ENCODE measurements around the gene PPM1D. TPM values are rescaled to one million over a fixed set of nuclear protein-coding genes. Genes with fewer than 3 reads are reported as not detected.
"Not testable (repeated sequence)": the region's sequence is repeated elsewhere in the genome, so short reads cannot be mapped to it uniquely, and the experiment has no call there.

The PPM1D gene
- total RNA-seq, 2 experiments from 2014 or later: 9.4 to 10.9 TPM

- Mint-ChIP-seq H3K4me3 (no peak overlapping the region), H3K27me3 (no peaks in the 10 kb centered on the region), H3K9me3 (no peaks in the 10 kb centered on the region), H3K27ac (no peak overlapping the region), H3K36me3 (no peaks in the 10 kb centered on the region), H3K4me1 (ENCODE audit: low read depth) (peaks cover 11% of the 10 kb centered on the region)
- intact Hi-C loops (cut with micrococcal nuclease): no loop called here
- no peak for DNase-seq
- ChIA-PET POLR2A (no interaction called here), CTCF (interaction anchor here (1.2 to 1.4 kb wide), 3 partner anchors 18 to 43 kb away, joined by 3 to 5 read pairs (median 4); no protein-coding TSS in a partner anchor)
Measured at GRCh38 chr17:60594734-60595133, 5.3 kb upstream of the PPM1D start.

GRCh38 chr17:60597297-60597696 is 2.7 kb upstream of the PPM1D start:
- no peaks in the 10 kb centered on the region for H3K9me3 Mint-ChIP-seq
- H3K27me3 Mint-ChIP-seq: no peaks in the 10 kb centered on the region
- ChIA-PET CTCF (no interaction called here), POLR2A (no interaction called here)
- no peak for DNase-seq
- peaks cover 16% of the 10 kb centered on the region for H3K4me1 Mint-ChIP-seq (ENCODE audit: low read depth)
- H3K4me3 Mint-ChIP-seq: no peak overlapping the region
- H3K36me3 Mint-ChIP-seq: peaks cover 2% of the 10 kb centered on the region
- no peak overlapping the region for H3K27ac Mint-ChIP-seq
- intact Hi-C loops (cut with micrococcal nuclease): no loop called here

- no peak overlapping the region for H3K27ac Mint-ChIP-seq
- POLR2A ChIA-PET: interaction anchor here (0.7 to 1.3 kb wide), 2 partner anchors 19 to 27 kb away, joined by 3 to 4 read pairs; no protein-coding TSS in a partner anchor
- peak overlapping the region; percentile 24 for H3K4me3 Mint-ChIP-seq
- no peaks in the 10 kb centered on the region for H3K9me3 Mint-ChIP-seq
- CTCF ChIA-PET: interaction anchor here (0.9 to 2.0 kb wide), 4 partner anchors 29 to 74 kb away, joined by 3 to 12 read pairs (median 4); no protein-coding TSS in a partner anchor
- intact Hi-C loops (cut with micrococcal nuclease): no loop called here
- H3K4me1 Mint-ChIP-seq (ENCODE audit: low read depth): peaks cover 22% of the 10 kb centered on the region
- peaks cover 4% of the 10 kb centered on the region for H3K36me3 Mint-ChIP-seq
- no peak for DNase-seq
- H3K27me3 Mint-ChIP-seq: no peaks in the 10 kb centered on the region
Measured at GRCh38 chr17:60598001-60598736, 1.8 kb upstream of the PPM1D start.

GRCh38 chr17:60599220-60599619 is 773 bp upstream of the PPM1D start:
- H3K27me3 Mint-ChIP-seq: no peaks in the 10 kb centered on the region
- intact Hi-C loops (cut with micrococcal nuclease): loop anchor here (1.0 kb wide), 1 partner anchor 207 kb away; the partner anchor contains the start of gene USP32
- CTCF ChIA-PET: interaction anchor here (0.7 to 2.0 kb wide), 7 partner anchors 8 to 78 kb away, joined by 3 to 12 read pairs (median 3); partner anchors contain the start of gene BCAS3

GRCh38 chr17:60600490-60601446 is 775 bp downstream of the PPM1D start:
- H3K27ac Mint-ChIP-seq: peak overlapping the region; percentile 89
- no peaks in the 10 kb centered on the region for H3K9me3 Mint-ChIP-seq
- peaks cover 4% of the 10 kb centered on the region for H3K36me3 Mint-ChIP-seq
- no peaks in the 10 kb centered on the region for H3K27me3 Mint-ChIP-seq
- ChIA-PET POLR2A (interaction anchor here (0.5 to 2.8 kb wide), 5 partner anchors 77 to 523 kb away, joined by 3 to 10 read pairs (median 5); partner anchors contain the start of genes BCAS3 and USP32), CTCF (interaction anchor here (0.7 to 2.0 kb wide), 11 partner anchors 9 to 819 kb away, joined by 3 to 12 read pairs (median 3); partner anchors contain the start of gene BCAS3)
- peak overlapping the region; percentile 94 for H3K4me3 Mint-ChIP-seq
- intact Hi-C loops (cut with micrococcal nuclease): loop anchor here (1.0 to 2.0 kb wide), 3 partner anchors 38 to 76 kb away; partner anchors contain the start of gene BCAS3
- DNase-seq: peak; percentile 76
- H3K4me1 Mint-ChIP-seq (ENCODE audit: low read depth): peaks cover 38% of the 10 kb centered on the region

More at GRCh38 chr17:60599220-60599619, 773 bp upstream of the PPM1D start:
- POLR2A ChIA-PET: interaction anchor here (0.9 to 2.8 kb wide), 8 partner anchors 13 to 521 kb away, joined by 3 to 10 read pairs (median 4); partner anchors contain the start of genes BCAS3 and USP32
- Mint-ChIP-seq H3K4me3 (peak overlapping the region; percentile 94), H3K9me3 (no peaks in the 10 kb centered on the region), H3K27ac (peak overlapping the region; percentile 89), H3K36me3 (peaks cover 4% of the 10 kb centered on the region), H3K4me1 (ENCODE audit: low read depth) (peaks cover 32% of the 10 kb centered on the region)
- no peak for DNase-seq

GRCh38 chr17:60601447-60602384 is 1.7 kb downstream of the PPM1D start:
- DNase-seq: peak; percentile 60
- no peaks in the 10 kb centered on the region for H3K27me3 Mint-ChIP-seq
- H3K4me1 Mint-ChIP-seq (ENCODE audit: low read depth): peaks cover 43% of the 10 kb centered on the region
- H3K9me3 Mint-ChIP-seq: no peaks in the 10 kb centered on the region
- ChIA-PET CTCF (interaction anchor here (0.6 to 1.6 kb wide), 8 partner anchors 8 to 78 kb away, joined by 3 to 10 read pairs (median 3); no protein-coding TSS in a partner anchor), POLR2A (interaction anchor here (1.0 to 2.8 kb wide), 2 partner anchors 76 to 210 kb away, joined by 5 to 10 read pairs; partner anchors contain the start of genes BCAS3 and USP32)
- intact Hi-C loops (cut with micrococcal nuclease): loop anchor here (1.0 to 2.0 kb wide), 3 partner anchors 37 to 77 kb away; partner anchors contain the start of gene BCAS3
- peaks cover 6% of the 10 kb centered on the region for H3K36me3 Mint-ChIP-seq
- peak overlapping the region; percentile 77 for H3K27ac Mint-ChIP-seq
- H3K4me3 Mint-ChIP-seq: peak overlapping the region; percentile 94

- intact Hi-C loops (cut with micrococcal nuclease): no loop called here
- no peaks in the 10 kb centered on the region for H3K27me3 Mint-ChIP-seq
- peaks cover 6% of the 10 kb centered on the region for H3K36me3 Mint-ChIP-seq
- H3K27ac Mint-ChIP-seq: no peak overlapping the region
- ChIA-PET POLR2A (interaction anchor here (0.6 kb wide), 1 partner anchor 41 kb away, joined by 3 read pairs; no protein-coding TSS in a partner anchor), CTCF (interaction anchor here (0.6 to 1.1 kb wide), 2 partner anchors 36 to 58 kb away, joined by 3 read pairs; no protein-coding TSS in a partner anchor)
- peaks cover 43% of the 10 kb centered on the region for H3K4me1 Mint-ChIP-seq (ENCODE audit: low read depth)
- no peaks in the 10 kb centered on the region for H3K9me3 Mint-ChIP-seq
- no peak for DNase-seq
- H3K4me3 Mint-ChIP-seq: peak overlapping the region; percentile 36
Measured at GRCh38 chr17:60602385-60602742, 2.4 kb downstream of the PPM1D start.

GRCh38 chr17:60602871-60603270 is 2.9 kb downstream of the PPM1D start:
- Mint-ChIP-seq H3K27me3 (no peaks in the 10 kb centered on the region), H3K27ac (no peak overlapping the region), H3K9me3 (no peaks in the 10 kb centered on the region), H3K4me3 (peak overlapping the region; percentile 39), H3K36me3 (peaks cover 6% of the 10 kb centered on the region), H3K4me1 (ENCODE audit: low read depth) (peaks cover 46% of the 10 kb centered on the region)
- POLR2A ChIA-PET: interaction anchor here (0.6 kb wide), 1 partner anchor 41 kb away, joined by 3 read pairs; no protein-coding TSS in a partner anchor
- no peak for DNase-seq
- CTCF ChIA-PET: interaction anchor here (0.6 to 1.1 kb wide), 2 partner anchors 36 to 57 kb away, joined by 3 read pairs; no protein-coding TSS in a partner anchor
- intact Hi-C loops (cut with micrococcal nuclease): no loop called here

GRCh38 chr17:60603477-60603876 is 3.5 kb downstream of the PPM1D start:
- H3K27ac Mint-ChIP-seq; H3K9me3 Mint-ChIP-seq; H3K36me3 Mint-ChIP-seq; POLR2A ChIA-PET; H3K27me3 Mint-ChIP-seq; intact Hi-C loops (cut with micrococcal nuclease); H3K4me3 Mint-ChIP-seq; DNase-seq: not testable (repeated sequence)
- CTCF ChIA-PET: interaction anchor here (0.6 to 1.2 kb wide), 4 partner anchors 13 to 688 kb away, joined by 3 read pairs; no protein-coding TSS in a partner anchor
- H3K4me1 Mint-ChIP-seq (ENCODE audit: low read depth): peaks cover 40% of the 10 kb centered on the region

GRCh38 chr17:60604686-60605334 is 4.8 kb downstream of the PPM1D start:
- ChIA-PET CTCF (no interaction called here), POLR2A (interaction anchor here (1.5 kb wide), 1 partner anchor 73 kb away, joined by 3 read pairs; the partner anchor contains the start of gene BCAS3)
- intact Hi-C loops (cut with micrococcal nuclease): no loop called here
- no peaks in the 10 kb centered on the region for H3K27me3 Mint-ChIP-seq
- no peak overlapping the region for H3K4me3 Mint-ChIP-seq
- H3K36me3 Mint-ChIP-seq: peaks cover 6% of the 10 kb centered on the region
- no peak for DNase-seq
- H3K9me3 Mint-ChIP-seq: no peaks in the 10 kb centered on the region
- no peak overlapping the region for H3K27ac Mint-ChIP-seq
- H3K4me1 Mint-ChIP-seq (ENCODE audit: low read depth): peaks cover 37% of the 10 kb centered on the region
